ENCODE results near the gene PBX4.

PBX4 gene

GRCh38 chr19:19538061-19538784, 80.3 kb downstream of the PBX4 start, which contains the start of gene CILP2:
TSS of gene CILP2 (plus strand) at chr19:19538265. CDS start at chr19:19538350, 85 bp downstream.
- DNase-seq, result no peak

- no peak for DNase-seq
These were observed 81.1 kb downstream of the PBX4 start for GRCh38 chr19:19537075-19538048.

DNA sequence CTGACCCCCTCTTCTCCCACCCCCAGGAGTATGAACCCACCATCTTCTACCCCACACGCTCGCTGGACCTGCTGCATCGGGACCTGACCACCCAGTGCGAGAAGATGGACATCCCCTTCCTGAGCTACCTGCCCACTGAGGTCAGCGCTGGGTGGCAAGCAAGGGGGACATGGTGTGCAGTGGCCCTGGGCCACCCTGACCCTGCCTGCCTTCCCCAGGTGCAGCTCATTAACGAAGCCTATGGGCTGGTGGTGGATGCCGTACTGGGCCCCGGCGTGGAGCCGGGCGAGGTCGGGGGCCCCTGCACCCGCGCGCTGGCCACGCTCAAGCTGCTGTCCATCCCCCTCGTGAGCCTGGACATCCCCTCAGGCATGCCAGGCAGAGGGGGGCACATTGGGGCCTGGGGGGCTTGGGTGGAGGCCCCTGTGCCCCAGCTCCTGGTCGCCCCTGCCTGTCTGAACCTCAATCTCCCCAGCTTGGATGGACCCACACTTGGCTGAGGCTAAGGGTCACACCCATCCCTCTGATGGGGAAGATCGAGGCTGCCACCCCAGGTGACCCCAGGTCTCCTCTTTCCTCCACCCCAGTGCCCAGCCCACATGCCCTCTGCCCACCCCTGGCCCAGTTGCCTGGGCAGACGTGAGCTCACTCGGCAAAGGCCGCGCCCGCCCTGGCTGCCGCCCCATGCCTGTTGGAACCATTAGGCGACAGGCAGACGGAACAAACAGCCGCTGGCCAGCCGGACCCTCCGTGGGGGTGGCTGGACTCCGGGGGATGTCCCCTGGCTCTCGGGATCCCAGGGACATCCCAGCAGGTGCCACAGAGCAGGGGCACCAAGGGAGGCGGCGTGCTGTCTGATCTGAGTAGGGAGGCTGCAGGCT, 82.9 kb downstream of the PBX4 start:
- DNase-seq, result no peak

DNA sequence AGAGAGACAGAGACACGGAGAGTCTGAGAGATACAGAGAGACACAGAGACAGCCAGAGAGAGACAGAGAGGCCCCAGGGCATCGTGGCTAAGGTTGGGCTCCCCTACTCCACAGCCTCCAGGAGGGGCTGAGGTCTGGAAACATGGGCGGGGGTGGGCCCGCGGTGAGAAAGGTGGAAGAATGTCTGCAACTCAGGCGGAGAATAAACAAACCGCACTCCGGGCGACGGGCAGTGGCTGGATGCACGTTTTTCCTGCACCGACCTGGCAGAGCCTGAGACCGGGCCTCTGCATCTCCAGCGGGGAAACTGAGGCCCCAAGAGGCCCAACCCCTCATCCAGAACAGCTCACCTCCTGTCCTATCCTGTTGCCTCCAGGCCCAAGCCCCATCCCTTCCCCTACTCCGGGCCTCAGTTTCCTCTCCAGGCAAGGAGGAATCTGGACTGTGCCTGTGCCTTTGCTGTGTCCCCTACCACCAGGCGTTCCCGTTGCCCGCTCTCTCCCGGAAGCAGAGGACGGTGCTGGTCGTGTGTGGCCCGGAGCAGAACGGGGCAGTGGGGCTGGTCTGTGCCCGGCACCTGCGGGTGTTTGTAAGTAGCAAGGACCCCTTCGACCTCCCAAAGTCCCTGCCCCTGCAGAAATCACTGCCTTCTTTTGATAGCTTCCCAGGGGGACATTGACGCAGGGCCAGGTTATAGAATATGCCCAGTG, 83.8 kb downstream of the PBX4 start:
- DNase-seq, result no peak

- DNase-seq, result no peak
These were observed 84.6 kb downstream of the PBX4 start for GRCh38 chr19:19533841-19534240.

DNA sequence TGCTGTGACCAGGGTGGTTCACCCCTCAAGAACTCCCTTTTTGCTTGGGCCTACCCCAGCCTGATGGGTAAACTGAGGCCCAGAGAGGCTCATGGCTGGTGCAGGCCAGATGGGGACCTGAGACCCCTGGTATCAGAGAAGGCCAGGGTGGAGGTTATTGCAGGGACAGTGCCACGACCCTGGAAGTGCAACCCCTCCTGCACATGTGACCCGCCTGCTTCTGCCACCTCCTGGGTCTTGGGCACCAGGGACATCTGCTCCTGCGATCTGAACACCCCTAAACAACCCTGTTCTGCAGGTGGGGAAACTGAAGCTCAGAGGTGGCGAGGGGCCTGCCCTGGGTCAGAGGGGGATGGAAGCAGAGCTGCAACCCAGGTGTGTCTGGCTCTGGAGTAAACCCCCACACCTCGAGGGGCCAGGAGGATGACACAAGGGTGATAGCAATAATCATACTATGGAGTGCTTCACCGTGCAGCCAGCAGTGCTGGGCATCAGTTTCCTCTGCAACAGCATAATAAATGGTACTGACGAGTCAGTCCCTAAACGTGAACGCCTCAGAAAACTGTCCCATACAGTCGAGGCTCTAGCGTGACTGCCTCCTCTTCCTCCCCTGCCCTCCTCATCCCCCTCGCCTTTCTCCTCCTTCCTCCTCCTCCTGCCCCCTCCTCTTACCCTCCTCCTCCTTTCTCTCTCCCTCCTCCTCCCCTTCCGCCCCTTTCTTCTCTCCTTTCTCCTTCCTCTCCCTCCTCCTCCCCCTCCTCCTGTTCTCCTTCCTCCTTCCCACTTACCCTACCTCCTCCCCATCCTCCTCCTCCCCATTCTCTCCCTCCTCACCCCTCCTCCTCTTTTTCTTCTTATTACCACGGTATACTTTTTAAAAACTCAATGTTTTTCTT, 85.4 kb downstream of the PBX4 start:
- no peak for DNase-seq

- DNase-seq, result peak; percentile 60
These were observed 86.3 kb downstream of the PBX4 start for GRCh38 chr19:19531951-19532805.

DNA sequence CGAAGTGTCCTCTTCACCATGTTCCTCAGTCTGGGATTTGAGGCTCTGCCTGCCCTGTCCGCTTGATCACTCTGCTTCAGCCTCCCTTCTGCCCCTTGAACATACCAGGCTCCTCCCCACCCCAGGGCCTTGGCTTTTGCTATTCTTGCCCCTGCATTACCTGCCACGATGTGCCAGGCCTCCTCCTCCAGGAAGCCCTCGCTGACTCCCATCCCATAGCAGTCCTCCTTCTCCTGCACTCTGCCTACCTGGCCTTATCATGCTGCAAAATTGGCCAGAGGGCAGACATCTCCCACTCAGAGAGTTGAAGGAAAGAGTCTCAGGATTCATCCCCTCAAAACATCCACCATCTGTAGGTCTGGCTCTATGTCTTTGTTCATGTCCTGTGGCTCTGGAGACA, 87.6 kb downstream of the PBX4 start:
- DNase-seq, result no peak

DNA sequence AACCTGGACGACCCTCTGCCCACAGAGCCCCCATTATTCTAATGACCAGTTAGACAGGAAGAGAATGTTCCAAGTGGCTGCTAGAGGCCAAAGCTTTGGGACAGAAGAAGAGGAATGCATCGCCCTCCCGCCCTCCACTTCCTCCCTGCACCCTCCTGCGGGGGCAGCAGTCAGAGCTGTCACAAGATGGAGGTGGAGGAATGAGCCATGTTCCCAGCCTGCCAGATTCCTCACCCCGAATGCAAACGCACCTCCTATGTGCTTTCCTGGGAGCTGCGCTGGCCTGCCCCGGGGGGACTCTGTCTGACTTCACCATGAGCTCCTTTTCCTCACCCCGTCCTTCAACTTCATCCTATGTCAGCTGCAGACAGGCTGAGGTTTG, 88.1 kb downstream of the PBX4 start:
- no peak for DNase-seq

- no peak for DNase-seq
These were observed 88.6 kb downstream of the PBX4 start for GRCh38 chr19:19529783-19530422.

- DNase-seq, result peak; percentile 66
These were observed 89.6 kb downstream of the PBX4 start, which contains the start of gene YJEFN3 for GRCh38 chr19:19528721-19529490. TSS of gene YJEFN3 (plus strand) at chr19:19528911. CDS start at chr19:19528933, 22 bp downstream.

DNA sequence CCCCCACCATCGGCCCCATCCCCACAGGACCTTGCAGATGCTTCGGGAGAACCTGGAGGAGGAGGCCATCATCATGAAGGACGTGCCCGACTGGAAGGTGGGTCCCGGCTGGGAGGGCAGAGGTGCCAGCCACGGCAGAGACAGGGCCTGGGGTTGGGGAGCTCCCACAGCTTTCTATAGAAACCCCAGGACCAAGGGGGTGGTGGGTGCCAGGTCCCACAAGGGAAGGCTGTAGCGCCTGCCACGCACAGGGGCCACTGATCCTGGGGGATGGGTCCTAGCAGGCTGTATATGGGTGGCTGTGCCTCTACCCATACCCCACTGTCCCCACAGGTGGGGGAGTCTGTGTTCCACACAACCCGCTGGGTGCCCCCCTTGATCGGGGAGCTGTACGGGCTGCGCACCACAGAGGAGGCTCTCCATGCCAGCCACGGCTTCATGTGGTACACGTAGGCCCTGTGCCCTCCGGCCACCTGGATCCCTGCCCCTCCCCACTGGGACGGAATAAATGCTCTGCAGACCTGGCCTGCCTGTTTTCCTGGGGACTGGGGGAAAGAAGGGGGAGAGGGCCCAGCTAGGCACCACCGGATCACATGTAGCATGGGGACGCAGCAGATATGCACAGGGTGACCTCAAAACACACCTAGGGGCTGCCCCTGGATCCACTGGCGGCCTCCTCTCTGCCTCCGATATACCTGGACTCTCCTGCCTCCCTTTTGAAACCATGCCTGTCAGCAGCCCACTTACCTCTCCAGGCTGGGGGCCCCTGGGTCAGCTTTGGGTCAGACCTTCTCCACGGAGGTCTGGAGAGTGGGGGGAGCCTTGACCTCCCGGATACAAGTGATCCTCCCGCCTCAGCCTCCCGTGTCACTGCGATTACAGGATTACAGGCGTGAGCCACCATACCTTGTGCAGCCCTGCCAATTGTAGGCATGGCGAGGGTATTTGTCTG, 90.5 kb downstream of the PBX4 start:
- DNase-seq, result no peak

DNA sequence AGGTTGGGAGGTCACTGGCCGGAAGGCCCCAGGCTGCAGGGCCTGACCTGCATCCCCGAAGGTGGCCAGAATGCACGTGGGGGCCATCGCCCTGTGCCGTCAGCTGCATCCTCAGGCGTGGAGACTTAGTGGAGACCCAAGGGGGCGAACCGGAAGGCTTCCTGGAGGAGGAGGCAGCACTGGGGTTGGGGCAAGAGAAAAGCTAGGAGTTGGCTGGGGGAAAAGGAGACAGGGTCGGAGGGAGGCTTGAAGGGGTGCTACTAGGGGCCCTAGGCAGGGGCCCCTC, 91.2 kb downstream of the PBX4 start:
- DNase-seq, result no peak

DNA sequence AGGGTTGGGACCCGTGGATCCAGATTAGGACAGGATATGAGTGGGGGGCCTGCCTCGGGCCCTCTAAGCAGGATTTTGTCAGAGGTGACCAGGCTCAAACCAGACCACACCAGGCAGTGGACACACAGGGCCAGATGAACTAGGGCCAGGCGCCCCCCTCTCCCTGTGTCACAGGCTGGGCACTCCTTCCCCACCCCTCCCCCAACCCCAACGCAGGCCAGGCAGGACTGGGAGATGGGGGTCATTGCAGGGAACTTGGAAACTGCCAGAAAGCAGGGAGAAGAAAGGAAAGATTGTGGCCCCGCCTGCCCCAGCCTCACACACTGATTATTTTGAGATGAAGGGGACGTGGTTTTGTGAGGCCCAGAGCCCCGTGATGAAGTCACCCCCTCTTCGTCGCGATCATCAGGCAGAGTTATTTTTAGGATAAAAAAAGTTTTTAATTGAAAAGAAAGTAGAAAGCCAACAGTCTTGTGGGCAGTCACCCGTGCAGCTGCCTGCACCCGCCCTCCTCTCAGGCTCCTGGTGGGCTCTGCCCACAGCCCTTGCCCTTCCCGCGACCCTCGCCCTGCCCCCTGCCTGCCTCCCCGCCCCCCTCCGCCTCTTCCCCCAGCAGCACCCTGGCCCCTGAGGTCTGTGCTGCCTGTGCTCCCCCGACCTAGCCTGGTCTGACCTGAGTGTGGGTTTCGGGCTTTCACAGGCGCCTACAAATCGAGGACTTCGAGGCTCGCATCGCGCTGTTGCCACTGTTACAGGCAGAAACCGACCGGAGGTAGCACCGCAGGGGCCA, 91.7 kb downstream of the PBX4 start:
- no peak for DNase-seq

GRCh38 chr19:19525611-19526380, 92.7 kb downstream of the PBX4 start:
- no peak for DNase-seq

DNA sequence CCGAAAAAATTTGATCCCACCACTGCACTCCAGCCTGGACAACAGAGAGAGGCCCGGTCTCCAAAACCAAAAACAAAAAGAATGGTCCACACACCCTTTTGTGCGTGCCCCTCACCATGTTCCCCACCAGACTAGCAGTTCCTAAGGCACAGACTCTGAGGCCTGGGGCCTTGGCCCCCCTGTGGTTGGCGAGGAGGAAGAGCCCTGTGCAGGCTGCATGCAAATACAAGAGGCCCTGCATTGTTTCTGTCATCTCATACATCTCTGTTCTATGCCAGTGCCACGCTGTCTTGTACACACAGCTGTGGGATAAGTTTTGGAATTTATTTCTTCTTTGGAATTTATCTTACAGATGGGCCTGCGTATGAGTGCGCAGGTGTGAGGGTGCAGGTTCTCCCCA, 94.4 kb downstream of the PBX4 start:
- DNase-seq, result no peak
